Measurements from ENCODE around the gene ZNF827. TPM values are rescaled to one million over a fixed set of nuclear protein-coding genes. Genes with fewer than 3 reads are reported as not detected.

The ZNF827 gene
- total RNA-seq, 1 experiment from 2014 or later: 19.1 TPM

DNA sequence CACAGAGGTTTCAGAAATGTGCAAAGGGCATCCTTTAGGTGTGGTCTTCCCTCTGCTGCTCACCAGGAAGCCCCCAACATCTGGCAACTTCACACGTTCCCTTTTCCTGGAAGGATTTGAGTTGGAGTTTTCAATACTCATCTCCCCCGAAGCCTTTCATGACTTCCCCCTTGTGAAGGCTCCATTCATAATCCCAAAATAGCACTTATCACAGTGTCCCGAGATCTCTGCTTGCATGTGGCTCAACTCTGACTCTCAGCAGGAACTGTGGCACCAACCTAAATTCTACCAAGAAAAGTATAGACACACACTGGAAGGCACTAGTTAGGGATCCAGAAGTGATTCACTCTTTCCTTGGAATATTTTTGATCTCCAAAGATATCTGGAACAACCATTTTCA lies 40.5 kb upstream of the ZNF827 start:
- intact Hi-C loops (cut with micrococcal nuclease): no loop called here
- ChIA-PET CTCF (no interaction called here), POLR2A (no interaction called here), RAD21 (ENCODE audit: low non-redundant PET in 1 of 2, low total read pairs in 2 of 2, uncharacterized antibody in 2 of 2, unreplicated experiment in 2 of 2) (no interaction called here)
- H3K36me3 ChIP-seq (ENCODE audit: control insufficient read depth in 1 of 2, insufficient read depth in 2 of 2, low read length in 2 of 2): no peaks in the 10 kb centered on the region
- H4K20me1 ChIP-seq (ENCODE audit: insufficient read depth): no peaks in the 10 kb centered on the region
- no peak for ATAC-seq
- no TSS peak for BruUV-seq (replicated peaks)
- no peak for DNase-seq (ENCODE audit: low read depth, low spot score)
- H3K9me3 ChIP-seq (ENCODE audit: control insufficient read depth in 1 of 2, insufficient read depth in 1 of 2, low read depth in 1 of 2, low read length in 2 of 2): no peaks in the 10 kb centered on the region
- no peak overlapping the region for H3K4me3 ChIP-seq (replicated peaks in 1 of 2; ENCODE audit: low read depth in 1 of 2, low read length in 2 of 2)
- H3K4me2 ChIP-seq (ENCODE audit: low read length): no peak overlapping the region
- H3K79me2 ChIP-seq (ENCODE audit: insufficient read depth, low read length): no peaks in the 10 kb centered on the region
- no peak overlapping the region for H3K27ac ChIP-seq (ENCODE audit: low read depth, low read length)
- H3K4me1 ChIP-seq (ENCODE audit: control insufficient read depth in 1 of 2, insufficient read depth in 2 of 2, low read length in 2 of 2): no peaks in the 10 kb centered on the region
- no peak overlapping the region for H2AFZ ChIP-seq (ENCODE audit: low read depth, low read length, poor library complexity, severe bottlenecking)
- H3K27me3 ChIP-seq (ENCODE audit: insufficient read depth, low read length): no peaks in the 10 kb centered on the region
- no peak for TF ChIP-seq MAX (IDR thresholded peaks at IDR 0.05)
- TF ChIP-seq, protein P1, sequence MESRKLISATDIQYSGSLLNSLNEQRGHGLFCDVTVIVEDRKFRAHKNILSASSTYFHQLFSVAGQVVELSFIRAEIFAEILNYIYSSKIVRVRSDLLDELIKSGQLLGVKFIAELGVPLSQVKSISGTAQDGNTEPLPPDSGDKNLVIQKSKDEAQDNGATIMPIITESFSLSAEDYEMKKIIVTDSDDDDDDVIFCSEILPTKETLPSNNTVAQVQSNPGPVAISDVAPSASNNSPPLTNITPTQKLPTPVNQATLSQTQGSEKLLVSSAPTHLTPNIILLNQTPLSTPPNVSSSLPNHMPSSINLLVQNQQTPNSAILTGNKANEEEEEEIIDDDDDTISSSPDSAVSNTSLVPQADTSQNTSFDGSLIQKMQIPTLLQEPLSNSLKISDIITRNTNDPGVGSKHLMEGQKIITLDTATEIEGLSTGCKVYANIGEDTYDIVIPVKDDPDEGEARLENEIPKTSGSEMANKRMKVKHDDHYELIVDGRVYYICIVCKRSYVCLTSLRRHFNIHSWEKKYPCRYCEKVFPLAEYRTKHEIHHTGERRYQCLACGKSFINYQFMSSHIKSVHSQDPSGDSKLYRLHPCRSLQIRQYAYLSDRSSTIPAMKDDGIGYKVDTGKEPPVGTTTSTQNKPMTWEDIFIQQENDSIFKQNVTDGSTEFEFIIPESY (IDR thresholded peaks at IDR 0.05; ENCODE audit: extremely low read depth, insufficient replicate concordance, low read length): no peak
- no peak for TF ChIP-seq POLR2AphosphoS5 (IDR thresholded peaks at IDR 0.05; ENCODE audit: low read depth, low read length)
- TF ChIP-seq POLR2A (IDR thresholded peaks at IDR 0.05; ENCODE audit: borderline replicate concordance, extremely low read depth, insufficient read depth, insufficient read length): no peak
- TF ChIP-seq SIN3A (IDR thresholded peaks at IDR 0.05; ENCODE audit: low read depth): no peak
- no peak for TF ChIP-seq ELF1 (IDR thresholded peaks at IDR 0.05; ENCODE audit: borderline replicate concordance, low read depth)
- H3K9ac ChIP-seq (ENCODE audit: low read length): no peak overlapping the region
- no peaks in the 10 kb centered on the region for H3K9me2 ChIP-seq (ENCODE audit: insufficient read depth)

- no TSS peak for BruUV-seq (replicated peaks)
- Histone ChIP-seq H3K4me1 (ENCODE audit: control insufficient read depth in 1 of 2, insufficient read depth in 2 of 2, low read length in 2 of 2) (no peaks in the 10 kb centered on the region), H3K9me3 (ENCODE audit: control insufficient read depth in 1 of 2, insufficient read depth in 1 of 2, low read depth in 1 of 2, low read length in 2 of 2) (no peaks in the 10 kb centered on the region), H2AFZ (ENCODE audit: low read depth, low read length, poor library complexity, severe bottlenecking) (no peak overlapping the region), H3K9ac (ENCODE audit: low read length) (no peak overlapping the region), H3K27ac (ENCODE audit: low read depth, low read length) (no peak overlapping the region), H3K4me2 (ENCODE audit: low read length) (no peak overlapping the region), H3K36me3 (ENCODE audit: control insufficient read depth in 1 of 2, insufficient read depth in 2 of 2, low read length in 2 of 2) (no peaks in the 10 kb centered on the region), H3K9me2 (ENCODE audit: insufficient read depth) (no peaks in the 10 kb centered on the region), H3K79me2 (ENCODE audit: insufficient read depth, low read length) (no peaks in the 10 kb centered on the region), H4K20me1 (ENCODE audit: insufficient read depth) (no peaks in the 10 kb centered on the region), H3K27me3 (ENCODE audit: insufficient read depth, low read length) (no peaks in the 10 kb centered on the region), H3K4me3 (replicated peaks in 1 of 2; ENCODE audit: low read depth in 1 of 2, low read length in 2 of 2) (no peak overlapping the region)
- DNase-seq (ENCODE audit: low read depth, low spot score) (no peak), ATAC-seq (no peak)
- intact Hi-C loops (cut with micrococcal nuclease): no loop called here
- ChIA-PET CTCF (no interaction called here), RAD21 (ENCODE audit: low non-redundant PET in 1 of 2, low total read pairs in 2 of 2, uncharacterized antibody in 2 of 2, unreplicated experiment in 2 of 2) (no interaction called here), POLR2A (no interaction called here)
- no peak for TF ChIP-seq ATF3 (IDR thresholded peaks at IDR 0.05)
- no peak for TF ChIP-seq POLR2AphosphoS5 (IDR thresholded peaks at IDR 0.05; ENCODE audit: low read depth, low read length)
- no peak for TF ChIP-seq ZNF274 (IDR thresholded peaks at IDR 0.05; ENCODE audit: low read depth, low read length)
- no peak for TF ChIP-seq YY1 (IDR thresholded peaks at IDR 0.05; ENCODE audit: extremely low read depth, insufficient replicate concordance, low read depth, low read length)
- TF ChIP-seq CEBPB (IDR thresholded peaks at IDR 0.05; ENCODE audit: low read depth): no peak
- TF ChIP-seq, protein P1 (IDR thresholded peaks at IDR 0.05; ENCODE audit: extremely low read depth, insufficient replicate concordance, low read length): no peak
- TF ChIP-seq SRF (IDR thresholded peaks at IDR 0.05; ENCODE audit: low read depth): no peak
- no peak for TF ChIP-seq FOSL1 (IDR thresholded peaks at IDR 0.05; ENCODE audit: low read depth)
- TF ChIP-seq JUND (IDR thresholded peaks at IDR 0.05): no peak
- TF ChIP-seq EZH2phosphoT487 (IDR thresholded peaks at IDR 0.05; ENCODE audit: borderline replicate concordance): no peak
- no peak for TF ChIP-seq CTCF (IDR thresholded peaks at IDR 0.05 in 2 of 3, conservative IDR thresholded peaks at IDR 0.05 in 1 of 3; ENCODE audit: borderline replicate concordance in 1 of 3, insufficient read depth in 1 of 3, low read depth in 2 of 3, low read length in 2 of 3)
Observed at GRCh38 chr4:145976680-145977079, 38.1 kb upstream of the ZNF827 start.

All from HCT116 (cell line).